Neural crest cell (in vitro differentiated cells): Measurements from ENCODE around the gene ZBTB45. TPM values are rescaled to one million over a fixed set of nuclear protein-coding genes. Genes with fewer than 3 reads are reported as not detected.
"Not testable (repeated sequence)": the region's sequence is repeated elsewhere in the genome, so short reads cannot be mapped to it uniquely, and the experiment has no call there.

Experiments
- DNase-seq: peaks from one replicate; pipeline ENCODE4 v3.0.0; 2021; ENCODE audit warnings: low read depth, mixed read lengths, low spot score
- H3K27ac Mint-ChIP-seq: one replicate; pipeline ENCODE4 v1.8.0; 2021; ENCODE audit warnings: mild to moderate bottlenecking, mixed read lengths; ENCODE audit not compliant: unreplicated experiment
- H3K27me3 Mint-ChIP-seq: 2 replicates; pipeline ENCODE4 v1.8.0; 2021; ENCODE audit warnings: low read depth, mild to moderate bottlenecking, mixed read lengths
- H3K36me3 Mint-ChIP-seq: 2 replicates; pipeline ENCODE4 v1.8.0; 2021; ENCODE audit warnings: low read depth, mild to moderate bottlenecking, mixed read lengths
- H3K4me1 Mint-ChIP-seq: 2 replicates; pipeline ENCODE4 v1.8.0; 2021; ENCODE audit warnings: mixed read lengths
- H3K4me3 Mint-ChIP-seq: one replicate; pipeline ENCODE4 v1.8.0; 2021; ENCODE audit warnings: mild to moderate bottlenecking, mixed read lengths
- H3K9me3 Mint-ChIP-seq: 2 replicates; pipeline ENCODE4 v1.8.0; 2021; ENCODE audit warnings: mixed read lengths
- total RNA-seq: library from RNA; stranded (reverse); gene quantifications from 2 replicates; pipeline ENCODE4 v1.2.1, GENCODE V29; 2021
- TF ChIP-seq, protein P1 (sequence below): fragments of 200-600 bp; sonication (generic); conservative IDR thresholded peaks from 2 replicates; pipeline ENCODE4 v1.5.0; 2021; ENCODE audit warnings: antibody characterized with exemption, mild to moderate bottlenecking

The ZBTB45 gene
- total RNA-seq, 1 donor from 2014 or later, result 27.3 TPM

DNA sequence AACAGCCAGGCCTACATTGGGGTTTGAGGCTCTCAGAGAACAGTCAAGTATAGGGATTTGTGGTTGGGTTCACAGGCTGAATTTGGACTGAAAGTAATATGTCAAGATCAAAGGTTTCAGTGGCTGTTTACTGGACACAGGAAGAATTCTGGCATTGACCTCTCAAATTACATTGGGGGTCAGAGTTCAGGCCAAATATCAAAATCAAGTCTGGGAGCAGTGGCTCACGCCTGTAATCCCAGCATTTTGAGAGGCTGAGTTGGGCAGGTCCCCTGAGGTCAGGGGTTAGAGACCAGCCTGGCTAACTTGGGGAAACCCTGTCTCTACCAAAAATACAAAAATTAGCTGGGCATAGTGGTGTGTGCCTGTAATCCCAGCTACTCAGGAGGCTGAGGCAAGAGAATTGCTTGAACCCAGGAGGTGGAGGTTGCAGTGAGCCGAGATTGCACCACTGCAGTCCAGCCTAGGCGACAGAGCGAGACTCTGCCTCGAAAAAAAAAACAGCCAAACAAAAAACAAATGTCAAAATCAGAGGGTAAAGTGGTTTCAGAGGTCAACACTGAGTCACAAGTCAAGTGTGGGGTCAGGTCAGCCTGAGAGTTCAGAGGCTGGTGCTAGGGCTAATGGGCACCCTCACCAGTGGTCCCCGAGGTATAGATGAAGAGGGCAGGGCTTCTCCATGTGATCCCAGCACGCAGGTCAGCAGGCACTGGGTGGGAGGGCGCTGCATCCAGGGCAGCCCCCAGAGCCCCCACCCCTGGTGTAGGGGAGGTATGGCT lies 9.3 kb downstream of the ZBTB45 start:
- Mint-ChIP-seq H3K4me3 (peak overlapping the region; percentile 31), H3K36me3 (peaks cover 12% of the 10 kb centered on the region), H3K27ac (no peak overlapping the region), H3K4me1 (peaks cover 16% of the 10 kb centered on the region), H3K9me3 (peaks cover 9% of the 10 kb centered on the region), H3K27me3 (no peaks in the 10 kb centered on the region)
- TF ChIP-seq, protein P1, sequence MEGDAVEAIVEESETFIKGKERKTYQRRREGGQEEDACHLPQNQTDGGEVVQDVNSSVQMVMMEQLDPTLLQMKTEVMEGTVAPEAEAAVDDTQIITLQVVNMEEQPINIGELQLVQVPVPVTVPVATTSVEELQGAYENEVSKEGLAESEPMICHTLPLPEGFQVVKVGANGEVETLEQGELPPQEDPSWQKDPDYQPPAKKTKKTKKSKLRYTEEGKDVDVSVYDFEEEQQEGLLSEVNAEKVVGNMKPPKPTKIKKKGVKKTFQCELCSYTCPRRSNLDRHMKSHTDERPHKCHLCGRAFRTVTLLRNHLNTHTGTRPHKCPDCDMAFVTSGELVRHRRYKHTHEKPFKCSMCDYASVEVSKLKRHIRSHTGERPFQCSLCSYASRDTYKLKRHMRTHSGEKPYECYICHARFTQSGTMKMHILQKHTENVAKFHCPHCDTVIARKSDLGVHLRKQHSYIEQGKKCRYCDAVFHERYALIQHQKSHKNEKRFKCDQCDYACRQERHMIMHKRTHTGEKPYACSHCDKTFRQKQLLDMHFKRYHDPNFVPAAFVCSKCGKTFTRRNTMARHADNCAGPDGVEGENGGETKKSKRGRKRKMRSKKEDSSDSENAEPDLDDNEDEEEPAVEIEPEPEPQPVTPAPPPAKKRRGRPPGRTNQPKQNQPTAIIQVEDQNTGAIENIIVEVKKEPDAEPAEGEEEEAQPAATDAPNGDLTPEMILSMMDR, result no peak
- DNase-seq, result no peak

DNA sequence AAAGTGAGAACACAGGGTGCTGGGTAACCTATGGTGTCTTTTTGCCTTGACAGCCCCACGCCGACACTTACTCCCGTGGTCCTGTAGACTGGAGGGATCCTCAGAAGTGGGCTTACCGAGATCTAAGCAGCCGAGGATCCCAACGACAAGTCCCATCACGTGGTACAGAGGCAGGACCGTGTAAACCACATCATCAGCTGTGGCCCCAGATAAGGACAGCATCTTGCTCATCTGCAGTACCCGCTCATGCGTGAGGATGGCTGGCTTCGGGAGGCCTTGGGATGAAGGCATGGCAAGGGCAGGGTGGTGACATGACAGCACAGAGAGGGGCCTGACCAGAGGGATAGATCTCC lies 9.9 kb downstream of the ZBTB45 start:
- TF ChIP-seq, protein P1, result no peak
- no peak for DNase-seq
- Mint-ChIP-seq H3K27ac (no peak overlapping the region), H3K9me3 (peaks cover 9% of the 10 kb centered on the region), H3K27me3 (no peaks in the 10 kb centered on the region), H3K36me3 (peaks cover 12% of the 10 kb centered on the region), H3K4me3 (peak overlapping the region; percentile 7), H3K4me1 (peaks cover 15% of the 10 kb centered on the region)

- H3K27me3 Mint-ChIP-seq, DNase-seq, H3K27ac Mint-ChIP-seq, H3K9me3 Mint-ChIP-seq, H3K4me1 Mint-ChIP-seq: not testable (repeated sequence)
- peak overlapping the region; percentile 2 for H3K4me3 Mint-ChIP-seq
- peaks cover 12% of the 10 kb centered on the region for H3K36me3 Mint-ChIP-seq
Measured at GRCh38 chr19:58507602-58508223, 11.9 kb downstream of the ZBTB45 start.

DNA sequence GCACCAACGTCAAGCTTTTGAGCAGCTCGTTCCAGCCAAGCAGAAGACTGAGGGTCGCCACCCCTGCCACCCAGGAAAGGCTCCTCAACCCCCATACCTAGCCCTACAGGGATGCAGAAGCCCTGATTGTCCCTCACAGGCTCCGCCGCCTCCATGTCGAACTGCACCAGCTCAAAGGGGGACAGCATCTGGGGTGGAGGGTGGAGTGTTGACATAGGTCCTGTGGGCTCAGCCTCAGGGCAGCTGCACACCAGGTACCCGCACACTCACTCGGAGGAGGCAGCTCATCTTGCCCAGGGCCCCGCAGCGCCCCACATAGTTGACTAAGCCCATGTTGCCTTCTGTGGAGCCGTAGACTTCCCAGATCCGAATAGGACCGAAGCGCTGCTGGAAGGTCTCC lies 19.4 kb downstream of the ZBTB45 start:
- H3K36me3 Mint-ChIP-seq, result peaks cover 6% of the 10 kb centered on the region
- peaks cover 12% of the 10 kb centered on the region for H3K9me3 Mint-ChIP-seq
- H3K4me3 Mint-ChIP-seq, result no peak overlapping the region
- DNase-seq, result no peak
- no peaks in the 10 kb centered on the region for H3K27me3 Mint-ChIP-seq
- H3K4me1 Mint-ChIP-seq, result peaks cover 19% of the 10 kb centered on the region
- H3K27ac Mint-ChIP-seq, result no peak overlapping the region
- TF ChIP-seq, protein P1, result no peak

GRCh38 chr19:58499021-58499927 lies 20.3 kb downstream of the ZBTB45 start:
- Mint-ChIP-seq H3K27ac (peak overlapping the region; percentile 94), H3K4me3 (peak overlapping the region; percentile 95), H3K27me3 (no peaks in the 10 kb centered on the region), H3K4me1 (peaks cover 19% of the 10 kb centered on the region), H3K36me3 (peaks cover 6% of the 10 kb centered on the region), H3K9me3 (peaks cover 12% of the 10 kb centered on the region)
- TF ChIP-seq, protein P1, result peak; percentile 57
- DNase-seq, result peak; percentile 99
